GM21723 (cell line): ENCODE data around the gene PTPDC1.

Source experiments
- ATAC-seq: cut with Tn5 transposase; IDR thresholded peaks from one replicate; pipeline ENCODE4 v1.9.1; 2021; ENCODE audit warnings: mild to moderate bottlenecking, moderate library complexity; ENCODE audit not compliant: unreplicated experiment

PTPDC1 gene

DNA sequence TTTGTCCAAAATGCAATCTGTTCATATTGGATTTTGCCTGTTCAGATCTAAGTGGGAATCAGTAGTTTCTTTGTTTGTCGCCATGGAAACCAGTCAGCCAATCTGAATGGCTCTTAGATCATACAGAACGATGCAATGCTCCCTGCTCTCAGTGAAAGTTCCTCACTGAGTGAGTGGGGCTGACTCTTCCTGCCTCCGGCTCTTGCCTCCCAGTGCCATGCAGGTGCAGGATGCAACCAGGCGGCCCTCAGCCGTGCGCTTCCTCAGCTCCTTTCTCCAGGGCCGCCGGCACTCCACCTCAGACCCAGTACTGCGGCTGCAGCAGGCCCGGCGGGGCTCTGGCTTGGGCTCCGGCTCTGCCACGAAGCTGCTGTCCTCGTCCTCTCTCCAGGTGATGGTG lies at the start of gene PTPDC1:
TSS of gene PTPDC1 (plus strand) at position 151 of the 400 bp plus-strand sequence. CDS start at position 218, 67 bp downstream.
- ATAC-seq, result no peak

GRCh38 chr9:94034511-94034910 lies 49.8 kb upstream of the PTPDC1 start:
- ATAC-seq, result no peak

GRCh38 chr9:94039786-94040185 lies 44.5 kb upstream of the PTPDC1 start:
- no peak for ATAC-seq

DNA sequence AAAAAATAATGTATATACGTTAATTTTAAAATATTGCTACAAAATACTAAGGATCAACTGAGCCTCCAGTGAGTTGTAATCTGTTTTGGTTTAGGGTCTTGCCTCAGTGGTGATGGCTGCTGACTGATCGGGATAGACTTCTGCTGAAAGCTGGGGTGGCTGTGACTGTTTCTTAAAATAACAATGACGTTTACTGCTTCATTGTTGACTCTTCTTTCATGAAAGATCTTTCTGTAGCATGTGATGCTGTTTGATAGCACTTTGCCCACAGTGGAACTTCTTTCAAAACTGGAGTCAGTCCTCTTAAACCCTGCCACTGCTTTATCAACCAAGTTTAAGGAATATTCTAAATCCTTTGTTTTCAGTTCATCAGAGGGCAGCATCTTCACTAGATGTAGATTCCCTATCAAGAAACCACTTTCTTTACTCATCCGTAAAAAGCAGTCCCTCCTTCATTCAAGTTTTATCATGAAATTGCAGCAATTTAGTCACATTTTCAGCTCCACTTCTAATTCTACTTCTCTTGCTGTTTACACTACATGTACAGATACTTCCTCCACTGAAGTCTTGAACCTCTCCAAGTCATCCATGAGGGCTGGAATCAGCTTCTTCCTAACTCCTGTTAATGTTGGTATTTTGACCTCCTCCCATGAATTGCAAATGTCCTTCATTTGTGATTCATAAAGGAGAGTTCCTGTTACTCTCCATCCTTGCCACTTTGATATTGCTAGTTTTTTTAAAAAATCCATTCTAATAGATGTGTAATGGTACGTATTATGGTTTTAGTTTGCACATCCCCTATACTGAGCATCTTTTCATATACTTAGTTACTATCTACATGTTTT lies 41.5 kb upstream of the PTPDC1 start:
- no peak for ATAC-seq

GRCh38 chr9:94054716-94055115 lies 29.5 kb upstream of the PTPDC1 start:
- no peak for ATAC-seq

GRCh38 chr9:94056442-94056974 lies 27.8 kb upstream of the PTPDC1 start:
- ATAC-seq, result no peak

GRCh38 chr9:94057918-94058317 lies 26.3 kb upstream of the PTPDC1 start:
- no peak for ATAC-seq

DNA sequence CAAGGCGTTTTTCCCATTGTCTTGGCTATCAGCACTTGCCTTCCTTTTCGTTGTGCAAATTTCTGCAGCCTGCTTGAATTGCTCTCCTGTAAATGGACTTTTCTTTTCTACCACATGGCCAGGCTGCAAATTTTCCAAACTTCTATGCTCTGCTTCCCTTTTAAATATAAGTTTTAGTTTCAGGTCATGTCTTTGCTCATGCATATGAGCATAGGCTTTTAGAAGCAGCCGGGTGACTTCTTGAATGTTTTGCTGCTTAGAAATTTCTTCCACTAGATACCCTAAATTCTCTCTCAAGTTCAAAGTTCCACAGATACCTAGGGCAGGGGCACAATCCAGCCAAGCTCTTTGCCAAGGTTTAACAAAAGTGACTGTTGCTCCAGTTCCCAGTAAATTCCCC lies 22.4 kb upstream of the PTPDC1 start:
- no peak for ATAC-seq

DNA sequence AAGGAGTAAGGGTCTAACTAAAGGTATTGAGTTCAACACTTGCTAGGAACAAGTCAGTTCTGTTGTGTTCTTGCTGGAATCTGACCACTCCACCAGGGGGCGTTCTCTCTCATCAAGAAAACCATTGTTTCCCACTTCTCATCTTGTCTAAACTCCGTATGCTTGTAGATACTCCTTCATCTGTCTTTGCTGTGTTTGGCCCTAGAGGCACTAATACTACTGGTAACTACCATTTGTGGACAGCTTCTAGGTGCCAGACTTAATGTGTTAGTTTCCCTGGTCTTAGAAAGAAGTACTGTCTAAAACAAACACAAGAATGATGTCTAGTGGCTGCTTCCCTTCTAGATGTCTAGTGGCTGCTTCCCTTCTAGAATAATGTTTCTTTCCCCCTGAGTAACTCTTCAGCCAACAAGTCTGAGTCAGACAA lies 18.7 kb upstream of the PTPDC1 start:
- ATAC-seq, result no peak

DNA sequence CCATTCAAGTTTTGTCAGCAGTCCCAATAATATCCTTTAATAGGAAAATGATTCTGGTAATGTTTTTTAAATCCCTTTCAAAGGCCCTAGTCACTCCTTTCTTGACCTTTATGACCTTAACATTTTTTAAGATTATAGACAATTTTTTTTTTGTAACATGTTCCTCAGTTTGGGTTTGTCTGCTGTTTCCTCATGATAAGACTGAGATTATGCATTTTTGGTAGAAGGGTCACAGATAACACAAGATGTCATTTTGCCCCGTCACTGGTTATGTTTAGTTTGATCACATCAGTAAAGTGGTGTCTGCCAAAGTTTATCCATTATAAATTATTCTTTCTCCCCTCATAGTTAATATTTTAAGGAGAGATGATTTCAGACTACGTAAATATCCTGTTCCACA lies 16.0 kb upstream of the PTPDC1 start:
- ATAC-seq, result no peak

- no peak for ATAC-seq
These were observed 7.7 kb upstream of the PTPDC1 start for GRCh38 chr9:94076557-94076956.

DNA sequence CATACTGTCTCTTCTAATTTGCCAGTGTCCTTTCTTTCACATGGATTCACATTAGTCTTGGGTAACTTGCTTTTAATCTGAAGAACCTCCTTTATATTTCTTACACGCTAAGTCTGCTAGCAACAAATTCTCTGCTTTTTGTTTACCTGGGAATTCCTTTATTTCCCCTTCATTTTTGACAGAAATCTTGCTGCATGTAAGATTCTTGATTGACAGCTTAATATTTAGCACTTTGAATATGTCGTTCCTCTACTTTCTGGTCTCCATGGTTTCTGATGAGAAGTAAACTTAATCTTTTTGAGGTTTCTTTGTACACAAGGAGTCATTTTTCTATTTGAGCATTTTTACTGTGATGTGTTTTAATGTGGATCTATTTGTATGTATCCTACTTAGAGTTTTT lies 6.2 kb upstream of the PTPDC1 start:
- ATAC-seq, result no peak

GRCh38 chr9:94079236-94079635 lies 5.0 kb upstream of the PTPDC1 start:
- no peak for ATAC-seq

DNA sequence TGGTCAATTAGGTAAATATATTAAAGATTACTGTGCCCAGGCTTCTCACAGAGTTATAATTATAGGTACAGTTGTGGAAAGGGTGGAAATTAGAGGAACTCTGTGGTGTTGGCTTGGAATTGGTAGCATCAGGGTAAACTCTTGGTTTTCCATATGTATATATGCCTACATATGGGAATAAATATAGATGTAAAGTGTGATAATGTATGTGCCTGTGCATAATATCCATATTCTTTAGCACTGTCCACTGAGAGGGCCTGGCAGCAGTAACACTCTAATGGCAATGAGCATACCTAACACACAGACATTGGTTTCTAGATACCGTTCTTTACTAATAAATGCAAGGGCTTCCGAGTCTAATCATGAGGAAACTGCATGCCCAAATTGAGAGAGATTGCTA lies 4.0 kb upstream of the PTPDC1 start:
- no peak for ATAC-seq

GRCh38 chr9:94081435-94081834 lies 2.8 kb upstream of the PTPDC1 start:
- no peak for ATAC-seq

DNA sequence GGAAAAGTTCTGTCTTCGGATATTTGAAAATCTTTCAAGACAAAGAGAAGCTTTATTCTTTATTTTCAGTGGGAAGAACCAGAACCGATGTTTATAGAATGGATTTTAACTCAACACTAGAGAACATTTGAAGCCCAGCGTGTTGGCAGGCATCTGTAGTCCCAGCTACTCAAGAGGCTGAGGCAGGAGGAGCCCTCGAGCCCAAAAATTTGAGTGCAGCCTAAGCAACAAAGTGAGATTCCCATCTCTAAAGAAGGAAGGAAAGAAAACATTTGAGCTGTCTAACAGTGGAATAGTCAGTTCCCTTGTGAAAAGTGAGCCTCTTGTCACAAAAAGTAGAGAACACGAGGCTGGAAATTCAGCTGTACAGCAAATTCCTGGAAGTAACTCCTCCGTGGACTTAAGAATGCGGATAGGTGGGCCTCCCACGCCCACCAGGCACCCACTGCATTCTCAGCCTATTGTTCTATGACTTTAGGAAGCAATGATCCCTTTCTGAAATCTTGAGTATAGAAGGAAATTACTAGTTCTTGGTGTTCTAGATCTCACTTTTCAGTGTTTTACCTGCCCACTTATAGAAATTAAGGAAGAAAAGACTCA lies 2.3 kb upstream of the PTPDC1 start:
- no peak for ATAC-seq

GRCh38 chr9:94082553-94082952 lies 1.7 kb upstream of the PTPDC1 start:
- ATAC-seq, result no peak

DNA sequence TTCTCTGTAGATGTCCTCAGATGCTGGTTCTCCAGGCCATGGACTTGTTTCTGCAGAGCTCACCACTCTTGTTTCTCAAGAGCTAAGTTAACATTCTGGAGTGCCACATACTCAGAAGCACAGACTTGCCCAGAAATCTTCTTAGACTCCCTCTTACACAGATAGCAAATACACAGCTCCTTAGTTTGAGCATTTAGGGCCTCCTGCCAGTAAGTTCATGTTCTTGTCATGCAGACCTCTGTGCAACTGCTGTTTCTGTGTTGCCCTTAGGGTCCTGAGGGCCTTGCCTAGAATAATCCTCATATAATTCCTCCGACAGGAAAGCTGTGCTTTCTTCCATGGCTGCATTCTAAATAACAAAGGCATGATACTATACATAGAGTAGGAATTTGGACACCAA lies 1.3 kb upstream of the PTPDC1 start:
- ATAC-seq, result no peak

DNA sequence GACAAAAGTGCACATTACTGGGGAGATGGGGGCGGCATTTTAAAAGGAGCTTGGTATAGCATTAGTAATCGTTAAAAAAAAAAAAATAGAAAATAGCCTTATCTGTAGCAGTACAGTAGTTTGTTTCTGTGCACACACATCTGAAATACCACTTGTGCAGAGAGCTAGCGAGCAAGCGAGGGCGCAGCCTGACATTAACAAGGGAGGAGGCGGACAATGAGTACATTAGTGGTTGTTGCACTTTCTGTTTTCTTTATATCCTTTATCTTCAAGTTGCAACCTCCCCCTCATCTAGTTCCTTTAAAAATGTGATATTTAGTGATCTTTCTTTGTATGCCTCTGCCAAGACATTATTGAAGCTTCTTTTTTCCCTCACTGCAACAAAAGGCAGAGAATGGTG lies 880 bp upstream of the PTPDC1 start:
- ATAC-seq, result no peak

DNA sequence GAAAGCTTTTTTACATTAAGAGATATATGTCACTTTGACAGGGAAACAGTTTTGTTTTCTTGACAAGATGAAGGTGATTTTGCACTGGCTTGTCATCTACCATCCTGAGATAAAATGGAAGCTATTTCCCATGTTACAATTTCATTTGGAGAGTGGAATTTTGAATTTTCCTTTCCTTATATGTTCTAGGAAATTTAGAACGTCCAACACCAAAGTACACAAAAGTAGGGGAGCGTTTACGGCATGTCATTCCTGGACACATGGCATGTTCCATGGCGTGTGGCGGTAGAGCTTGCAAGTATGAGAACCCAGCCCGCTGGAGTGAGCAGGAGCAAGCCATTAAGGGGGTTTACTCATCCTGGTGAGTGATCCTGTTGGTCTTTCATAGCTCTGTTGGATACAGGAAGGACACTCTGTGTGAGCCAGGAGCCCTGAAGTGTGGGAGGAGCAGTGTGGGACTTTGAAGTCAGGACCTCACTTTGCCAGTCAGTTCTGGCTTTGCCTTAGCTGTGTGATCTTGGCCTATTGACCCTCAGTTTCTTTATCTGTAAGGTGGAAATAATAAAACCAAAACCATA lies 887 bp downstream of the PTPDC1 start:
- no peak for ATAC-seq

DNA sequence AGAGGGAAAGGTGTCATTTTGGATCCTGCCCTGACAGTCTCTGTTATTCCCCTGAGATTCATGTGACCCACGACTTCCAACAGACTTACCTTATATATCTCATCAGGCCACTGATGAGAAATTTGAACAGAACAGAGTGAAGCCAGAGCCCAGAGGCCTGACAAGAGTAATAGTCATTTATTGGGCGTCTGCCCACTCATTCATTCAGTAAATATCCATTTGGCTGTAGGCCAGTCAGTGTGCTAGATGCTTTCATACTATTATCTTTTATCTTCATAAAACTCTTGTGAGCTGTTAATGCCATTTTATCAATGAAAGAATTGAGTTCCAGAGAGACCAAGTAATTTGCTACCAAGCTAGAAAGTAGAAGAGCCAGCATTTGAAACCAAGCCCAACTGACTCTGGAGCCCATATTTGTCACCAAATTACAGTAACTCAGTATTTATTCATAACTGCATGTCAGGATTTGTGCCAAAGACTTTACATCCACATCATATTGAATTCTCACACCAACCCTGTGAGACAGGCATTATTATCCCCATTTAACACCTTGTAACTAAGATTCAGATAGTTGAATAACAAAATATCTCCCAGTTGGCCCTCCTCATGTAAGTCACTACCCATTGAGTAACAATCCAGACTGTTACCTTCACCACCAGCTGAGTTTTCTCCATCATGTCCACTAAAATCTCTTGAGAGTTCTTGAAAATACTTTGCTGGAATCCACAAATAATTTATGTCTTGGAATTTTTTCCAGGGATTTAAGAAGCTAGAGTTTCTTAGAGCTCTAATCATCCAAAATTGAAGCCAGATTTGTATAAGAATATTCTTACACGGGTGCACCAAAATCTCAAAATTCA lies 2.5 kb downstream of the PTPDC1 start:
- ATAC-seq, result no peak
